ENCODE results near the gene TDRD6.
"Not testable (repeated sequence)": the region's sequence is repeated elsewhere in the genome, so short reads cannot be mapped to it uniquely, and the experiment has no call there.

DNA sequence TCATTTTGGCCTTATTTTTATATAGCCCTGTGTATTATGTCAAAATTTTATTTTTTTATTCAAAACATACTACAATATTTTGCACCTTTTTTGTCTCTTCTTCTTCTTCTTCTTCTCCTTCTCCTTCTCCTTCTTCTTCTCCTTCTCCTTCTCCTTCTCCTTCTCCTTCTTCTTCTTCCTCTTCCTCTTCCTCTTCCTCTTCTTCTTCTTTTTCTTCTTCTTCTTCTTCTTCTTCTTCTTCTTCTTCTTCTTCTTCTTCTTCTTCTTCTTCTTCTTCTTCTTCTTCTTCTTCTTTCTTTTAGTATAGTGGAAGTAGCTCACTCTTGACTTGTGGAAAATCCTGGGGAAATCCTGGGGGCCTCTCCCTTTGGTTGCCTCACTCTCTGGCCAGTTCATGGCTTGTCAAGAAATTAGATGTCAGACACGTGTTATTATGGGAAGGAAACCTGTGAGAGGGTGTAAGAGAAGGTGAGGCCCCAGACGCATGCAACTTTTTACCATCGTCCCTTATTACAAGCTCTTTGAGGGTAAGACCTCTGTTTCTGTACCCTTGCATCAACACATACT, 56.6 kb downstream of the TDRD6 start:
- TF ChIP-seq, protein P1, sequence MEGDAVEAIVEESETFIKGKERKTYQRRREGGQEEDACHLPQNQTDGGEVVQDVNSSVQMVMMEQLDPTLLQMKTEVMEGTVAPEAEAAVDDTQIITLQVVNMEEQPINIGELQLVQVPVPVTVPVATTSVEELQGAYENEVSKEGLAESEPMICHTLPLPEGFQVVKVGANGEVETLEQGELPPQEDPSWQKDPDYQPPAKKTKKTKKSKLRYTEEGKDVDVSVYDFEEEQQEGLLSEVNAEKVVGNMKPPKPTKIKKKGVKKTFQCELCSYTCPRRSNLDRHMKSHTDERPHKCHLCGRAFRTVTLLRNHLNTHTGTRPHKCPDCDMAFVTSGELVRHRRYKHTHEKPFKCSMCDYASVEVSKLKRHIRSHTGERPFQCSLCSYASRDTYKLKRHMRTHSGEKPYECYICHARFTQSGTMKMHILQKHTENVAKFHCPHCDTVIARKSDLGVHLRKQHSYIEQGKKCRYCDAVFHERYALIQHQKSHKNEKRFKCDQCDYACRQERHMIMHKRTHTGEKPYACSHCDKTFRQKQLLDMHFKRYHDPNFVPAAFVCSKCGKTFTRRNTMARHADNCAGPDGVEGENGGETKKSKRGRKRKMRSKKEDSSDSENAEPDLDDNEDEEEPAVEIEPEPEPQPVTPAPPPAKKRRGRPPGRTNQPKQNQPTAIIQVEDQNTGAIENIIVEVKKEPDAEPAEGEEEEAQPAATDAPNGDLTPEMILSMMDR (IDR thresholded peaks at IDR 0.05; ENCODE audit: insufficient read depth, low read depth, low read length), result not testable (repeated sequence)
- TF ChIP-seq EZH2 (IDR thresholded peaks at IDR 0.05; ENCODE audit: insufficient read depth, low read length), result not testable (repeated sequence)
